IPS-18c (cell line): ENCODE data around the gene TNPO3.

ENCODE experiments used
- H3K4me3 ChIP-seq: 2 replicates; pipeline ENCODE4 v1.7.0; 2013; ENCODE audit warnings: low read depth, mild to moderate bottlenecking, low read length, moderate library complexity; ENCODE audit not compliant: insufficient read depth
- H3K9me3 ChIP-seq: one replicate; pipeline ENCODE4 v1.6.1; 2013; ENCODE audit warnings: mild to moderate bottlenecking, low read length, moderate library complexity; ENCODE audit not compliant: control insufficient read depth, insufficient read depth

TNPO3 gene

DNA sequence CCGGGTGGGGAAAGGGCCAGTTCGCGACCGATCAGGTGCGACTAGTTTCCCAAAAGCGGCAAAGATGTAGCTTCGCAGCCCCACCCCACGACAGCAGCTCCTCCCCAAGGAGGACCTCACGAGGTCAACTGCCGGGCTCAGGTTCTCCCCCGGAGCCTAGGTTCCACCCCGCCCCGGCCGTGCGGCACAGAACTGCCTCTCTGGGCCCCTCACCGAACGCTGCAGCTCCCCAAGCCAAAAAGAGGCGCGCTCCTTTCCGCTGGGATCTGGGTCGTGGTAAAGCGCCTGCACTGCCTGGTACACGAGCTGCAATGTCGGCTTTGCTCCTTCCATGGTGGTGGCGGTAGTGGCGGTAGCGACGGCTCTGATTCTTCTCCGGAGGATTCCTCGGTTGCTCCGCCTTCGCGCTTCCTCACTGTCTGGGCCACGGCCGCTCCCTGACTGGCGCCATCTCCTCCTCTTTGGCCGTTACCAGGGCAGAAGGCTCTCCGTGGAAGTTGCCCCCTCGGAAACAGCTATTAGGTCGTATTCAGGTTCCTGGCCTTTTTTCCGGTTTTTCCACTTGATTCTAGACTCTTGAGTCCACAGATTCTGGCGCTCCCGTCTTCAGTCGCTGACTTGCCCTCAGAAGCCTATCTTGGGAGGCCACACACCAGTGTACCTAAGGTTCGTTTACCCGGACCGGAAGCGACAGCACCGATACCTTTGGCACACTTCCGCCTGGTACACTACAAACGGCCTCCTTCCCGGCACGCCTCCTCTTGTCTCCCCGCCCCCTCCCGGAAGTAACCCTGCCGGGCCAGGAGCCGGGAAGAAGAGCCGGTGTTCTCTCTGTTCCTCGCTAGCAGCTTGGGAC lies at the start of gene TNPO3:
TNPO3 (minus strand) TSS at position 674 of the 856 bp plus-strand sequence; CDS start at position 333, 341 bp downstream.
- H3K4me3 ChIP-seq, result peak within 1 kb of the TSS; percentile 94
- no peaks in the 10 kb centered on the region for H3K9me3 ChIP-seq

DNA sequence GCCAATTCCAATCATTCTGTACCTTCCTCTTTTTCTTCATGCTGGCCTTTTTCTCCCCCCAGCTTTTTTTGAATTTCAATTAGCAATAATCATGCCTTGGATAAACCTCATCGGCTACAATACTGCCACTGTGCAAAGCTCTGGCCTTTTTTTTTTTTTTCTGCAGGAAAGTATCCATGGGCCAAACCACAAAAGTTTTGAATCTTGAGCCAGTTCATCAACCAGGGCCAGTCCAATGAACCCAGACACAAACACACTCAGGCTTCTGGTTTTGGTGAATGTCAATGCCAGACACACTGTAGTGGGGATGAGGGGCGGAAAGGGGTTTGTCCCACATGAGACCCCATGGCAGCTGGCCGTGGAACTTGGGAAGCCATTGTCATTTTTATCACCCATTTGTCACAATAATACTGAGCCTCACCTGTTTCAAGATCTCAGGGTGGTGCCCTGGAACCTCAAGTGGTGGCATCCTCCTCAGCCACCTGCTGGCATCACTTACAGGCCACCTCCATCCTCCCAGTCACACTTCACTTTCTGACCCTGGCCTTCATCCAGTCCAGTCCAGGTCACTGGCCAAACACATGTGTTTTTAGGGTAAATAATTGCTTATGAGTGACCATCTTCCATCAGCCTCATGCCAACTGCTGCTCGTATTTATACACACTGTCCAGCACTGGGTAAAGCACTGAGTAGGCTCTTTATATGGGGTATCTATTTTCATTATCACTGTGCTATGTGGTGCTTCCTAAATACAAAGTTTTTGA lies 48.8 kb upstream of the TNPO3 start:
- no peak overlapping the region for H3K4me3 ChIP-seq
- H3K9me3 ChIP-seq, result no peaks in the 10 kb centered on the region

- Histone ChIP-seq H3K9me3 (no peaks in the 10 kb centered on the region), H3K4me3 (no peak overlapping the region)
Measured at GRCh38 chr7:129101746-129102145, 46.8 kb upstream of the TNPO3 start.

- Histone ChIP-seq H3K9me3 (no peaks in the 10 kb centered on the region), H3K4me3 (no peak overlapping the region)
Measured at GRCh38 chr7:129100827-129101166, 45.9 kb upstream of the TNPO3 start.

GRCh38 chr7:129098409-129099084 lies 43.6 kb upstream of the TNPO3 start:
- no peak overlapping the region for H3K4me3 ChIP-seq
- H3K9me3 ChIP-seq, result no peaks in the 10 kb centered on the region

DNA sequence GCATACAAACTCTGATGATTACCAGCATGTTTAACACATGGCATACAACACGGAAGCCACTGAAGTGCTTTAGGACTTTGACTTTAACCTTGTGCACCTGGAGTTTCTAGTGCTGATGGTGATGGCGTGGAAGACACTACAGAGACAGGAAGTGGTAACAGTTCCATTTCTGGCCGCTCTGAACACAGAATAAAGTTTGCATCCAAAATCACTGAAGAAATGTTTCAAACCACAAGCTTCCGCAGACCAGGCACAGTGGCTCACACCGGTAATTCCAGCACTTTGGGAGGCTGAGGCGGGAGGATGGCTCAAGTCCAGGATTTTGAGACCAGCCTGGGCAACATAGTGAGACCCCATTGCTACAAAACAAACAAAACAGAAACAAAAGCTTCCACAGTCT lies 40.3 kb upstream of the TNPO3 start:
- peaks cover 2% of the 10 kb centered on the region for H3K9me3 ChIP-seq
- H3K4me3 ChIP-seq, result no peak overlapping the region

DNA sequence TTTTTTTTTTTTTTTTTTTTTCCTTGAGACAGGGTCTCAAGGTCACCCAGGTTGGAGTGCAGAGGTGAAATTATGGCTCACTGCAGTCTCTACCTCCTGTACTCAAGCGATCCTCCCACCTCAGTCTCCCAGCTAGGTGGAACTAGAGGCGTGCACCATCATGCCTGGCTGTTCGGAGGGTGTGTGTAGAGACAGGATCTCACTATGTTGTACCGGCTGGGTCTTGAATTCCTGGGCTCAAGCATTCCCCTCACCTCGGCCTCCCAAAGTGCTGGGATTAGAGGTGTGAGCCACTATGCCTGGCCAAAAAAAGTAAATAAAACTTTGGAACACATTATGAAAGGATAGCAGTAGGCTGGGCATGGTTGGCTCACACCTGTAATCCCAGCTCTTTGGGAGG lies 39.6 kb upstream of the TNPO3 start:
- H3K9me3 ChIP-seq, result peaks cover 2% of the 10 kb centered on the region

GRCh38 chr7:129093867-129094456 lies 39.1 kb upstream of the TNPO3 start:
- Histone ChIP-seq H3K9me3 (peaks cover 2% of the 10 kb centered on the region), H3K4me3 (no peak overlapping the region)

More for the DNA sequence above, 39.6 kb upstream of the TNPO3 start:
- no peak overlapping the region for H3K4me3 ChIP-seq

DNA sequence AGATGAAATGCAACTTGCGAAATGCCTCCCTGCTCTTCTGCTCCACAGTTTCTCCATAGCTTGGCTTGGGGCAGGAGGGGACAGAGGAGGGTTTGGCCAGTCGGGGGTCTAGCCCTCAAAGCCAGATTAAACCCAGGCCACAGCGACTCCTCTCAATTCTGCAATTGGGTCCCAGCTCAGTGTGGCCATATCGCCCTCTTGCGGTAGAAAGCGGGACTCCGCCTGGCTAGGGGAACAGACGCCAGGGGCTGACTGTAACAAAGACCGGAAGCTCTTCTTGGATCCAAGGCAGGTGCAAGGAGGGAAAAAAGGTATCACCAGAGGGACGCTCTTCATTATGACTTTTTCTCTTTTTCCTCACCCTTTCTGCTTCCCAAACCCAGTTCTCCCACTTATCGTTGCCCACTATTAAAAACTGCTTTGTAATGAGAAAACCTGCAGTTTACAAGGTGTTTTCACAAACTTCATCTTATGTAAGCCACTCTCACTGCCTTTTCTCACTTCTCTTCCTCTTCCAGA lies 36.6 kb upstream of the TNPO3 start:
- H3K4me3 ChIP-seq, result no peak overlapping the region

DNA sequence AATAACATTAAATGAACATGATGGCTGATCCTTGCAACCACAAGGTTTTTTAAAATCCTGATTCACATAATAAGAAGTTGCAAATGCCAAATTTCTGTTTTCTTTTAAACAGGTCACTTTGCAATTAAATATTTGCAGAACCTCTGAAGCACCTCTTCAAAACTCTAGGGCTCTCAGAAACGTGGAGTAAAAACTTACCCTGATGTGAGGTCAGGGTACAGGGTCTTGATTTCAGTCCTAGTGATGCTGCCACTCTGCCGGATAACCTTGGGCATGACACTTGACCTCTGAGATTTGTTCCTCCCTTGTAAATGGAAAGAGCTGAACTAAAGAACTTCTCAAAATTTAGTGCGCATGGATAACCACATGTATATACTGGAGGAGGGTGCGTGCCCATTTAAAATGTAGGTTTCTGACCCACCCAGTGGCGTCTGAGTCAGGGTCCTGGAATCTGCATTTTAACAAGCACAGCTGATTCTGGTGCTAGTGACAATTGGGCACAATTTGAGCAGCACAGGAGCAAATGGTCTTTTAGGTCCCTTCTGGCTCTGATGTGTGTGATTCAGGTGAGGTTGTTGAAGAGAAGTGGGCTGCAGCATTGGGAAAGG lies 35.5 kb upstream of the TNPO3 start:
- H3K9me3 ChIP-seq, result peaks cover 2% of the 10 kb centered on the region
- H3K4me3 ChIP-seq, result no peak overlapping the region

More for the DNA sequence above, 36.6 kb upstream of the TNPO3 start:
- peaks cover 2% of the 10 kb centered on the region for H3K9me3 ChIP-seq

GRCh38 chr7:129089521-129090212 lies 34.8 kb upstream of the TNPO3 start:
- Histone ChIP-seq H3K9me3 (peaks cover 2% of the 10 kb centered on the region), H3K4me3 (no peak overlapping the region)

GRCh38 chr7:129084801-129085551 lies 30.1 kb upstream of the TNPO3 start:
- Histone ChIP-seq H3K4me3 (no peak overlapping the region), H3K9me3 (no peaks in the 10 kb centered on the region)

- H3K4me3 ChIP-seq, result no peak overlapping the region
- no peaks in the 10 kb centered on the region for H3K9me3 ChIP-seq
Measured at GRCh38 chr7:129083525-129083924, 28.6 kb upstream of the TNPO3 start.

GRCh38 chr7:129078455-129078854 lies 23.5 kb upstream of the TNPO3 start:
- Histone ChIP-seq H3K4me3 (no peak overlapping the region), H3K9me3 (peaks cover 2% of the 10 kb centered on the region)

DNA sequence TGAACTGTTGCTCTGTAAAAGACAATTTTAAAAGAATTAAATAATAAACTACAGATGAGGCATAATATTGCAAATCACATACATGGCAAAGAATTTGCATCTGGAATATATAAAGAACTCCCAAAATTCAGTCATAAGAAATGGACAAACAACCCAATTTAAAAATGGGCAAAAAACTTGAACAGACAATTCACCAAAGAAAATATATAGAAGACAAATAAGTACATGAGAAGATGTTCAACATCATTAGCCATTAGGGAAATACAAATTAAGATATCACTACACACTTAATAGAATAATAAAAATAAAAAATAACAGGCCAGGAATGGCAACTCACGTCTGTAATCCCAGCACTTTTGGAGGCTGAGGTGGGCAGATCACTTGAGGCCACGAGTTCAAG lies 22.0 kb upstream of the TNPO3 start:
- Histone ChIP-seq H3K4me3 (no peak overlapping the region), H3K9me3 (peaks cover 2% of the 10 kb centered on the region)

DNA sequence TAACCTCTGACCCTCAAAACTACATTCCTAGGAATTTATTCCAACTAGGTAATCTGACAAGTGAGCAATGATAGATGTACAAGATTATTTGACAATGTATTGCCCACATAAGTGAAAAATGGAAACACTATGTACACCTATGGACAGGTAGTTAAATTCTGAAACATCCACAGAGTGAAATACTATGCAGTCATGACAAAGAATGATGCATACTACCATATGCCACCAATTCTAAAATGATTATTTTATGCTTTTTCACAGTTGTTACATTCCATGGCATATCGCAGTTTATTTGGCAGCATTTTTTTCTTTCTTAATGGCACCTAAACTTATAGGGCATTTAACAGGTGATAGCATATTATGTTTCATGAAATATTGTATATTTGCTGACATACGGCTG lies 20.1 kb upstream of the TNPO3 start:
- peaks cover 2% of the 10 kb centered on the region for H3K9me3 ChIP-seq
- H3K4me3 ChIP-seq, result no peak overlapping the region
